Right cardiac atrium (tissue), 5 donors: Measurements from ENCODE around the gene GUCA2A. TPM values are rescaled to one million over a fixed set of nuclear protein-coding genes. Genes with fewer than 3 reads are reported as not detected.
A peak's percentile ranks its signal among the peaks of the same experiment; 100 is the strongest.

Source experiments
- ATAC-seq, 2 donors: fragments of 200-7000 bp; cut with Tn5 transposase; one replicate each; pipeline versions ENCODE4 v1.8.0 to v1.9.1; 2020; ENCODE audit warnings: moderate library complexity in 2 of 2, mild to moderate bottlenecking in 1 of 2
- DNase-seq, 3 donors: peaks; one replicate each; pipeline ENCODE4 v3.0.0-alpha.2; 2020
- H3K27ac ChIP-seq: one replicate; pipeline ENCODE4 v1.5.1; 2013; ENCODE audit warnings: mild to moderate bottlenecking, low read length, control low read depth, moderate library complexity
- H3K27me3 ChIP-seq: one replicate; pipeline ENCODE4 v1.6.1; 2013; ENCODE audit not compliant: control insufficient read depth, insufficient read depth
- H3K4me1 ChIP-seq: one replicate; pipeline ENCODE4 v1.6.1; 2013; ENCODE audit warnings: low read length; ENCODE audit not compliant: control insufficient read depth, insufficient read depth
- H3K4me3 ChIP-seq: one replicate; pipeline ENCODE4 v1.5.1; 2013; ENCODE audit warnings: low read length, control low read depth
- H3K9me3 ChIP-seq: one replicate; pipeline ENCODE4 v1.6.1; 2013; ENCODE audit warnings: low read length; ENCODE audit not compliant: control insufficient read depth
- WGBS: extraction: QIAGEN DNeasy Blood & Tissue Kit; methylation state at CpG from one replicate; pipeline ENCODE4 v1.1.7; 2013; 5-methylcytosine and 5-hydroxymethylcytosine counted together
- intact Hi-C, 4 donors: fragments of 100-400 bp; cut with DNase I; formaldehyde crosslinking; loops; one replicate each; pipeline versions ENCODE4 v1.11.0 to v1.14.0; 2022 to 2023
- polyA plus RNA-seq: library from polyadenylated mRNA; stranded (reverse); fragments of 200-250 nt; gene quantifications from one replicate; pipeline ENCODE4 v1.2.3, GENCODE V29; 2013
- total RNA-seq, 4 donors: library from RNA; stranded (reverse); fragmentation: NEBNext Ultra II Directional; extraction: Animal tissue kit (Norgen Biotek cat#: 25700); gene quantifications; one replicate each; pipeline ENCODE4 v1.2.1, GENCODE V29; 2021
- donor health status: healthy with polysubstance abuse.
- donor health status: DM: no; HTN: yes; CAD: no.
- donor health status: DM: no; HTN: no; CAD: no.
- donor health status: DM: no; HTN: yes; CAD: no; lungs with severe emphysema.
- donor health status: DM: yes; HTN: yes; CAD: no.

GUCA2A gene
- total and polyA plus RNA-seq, 5 donors = not detected

DNA sequence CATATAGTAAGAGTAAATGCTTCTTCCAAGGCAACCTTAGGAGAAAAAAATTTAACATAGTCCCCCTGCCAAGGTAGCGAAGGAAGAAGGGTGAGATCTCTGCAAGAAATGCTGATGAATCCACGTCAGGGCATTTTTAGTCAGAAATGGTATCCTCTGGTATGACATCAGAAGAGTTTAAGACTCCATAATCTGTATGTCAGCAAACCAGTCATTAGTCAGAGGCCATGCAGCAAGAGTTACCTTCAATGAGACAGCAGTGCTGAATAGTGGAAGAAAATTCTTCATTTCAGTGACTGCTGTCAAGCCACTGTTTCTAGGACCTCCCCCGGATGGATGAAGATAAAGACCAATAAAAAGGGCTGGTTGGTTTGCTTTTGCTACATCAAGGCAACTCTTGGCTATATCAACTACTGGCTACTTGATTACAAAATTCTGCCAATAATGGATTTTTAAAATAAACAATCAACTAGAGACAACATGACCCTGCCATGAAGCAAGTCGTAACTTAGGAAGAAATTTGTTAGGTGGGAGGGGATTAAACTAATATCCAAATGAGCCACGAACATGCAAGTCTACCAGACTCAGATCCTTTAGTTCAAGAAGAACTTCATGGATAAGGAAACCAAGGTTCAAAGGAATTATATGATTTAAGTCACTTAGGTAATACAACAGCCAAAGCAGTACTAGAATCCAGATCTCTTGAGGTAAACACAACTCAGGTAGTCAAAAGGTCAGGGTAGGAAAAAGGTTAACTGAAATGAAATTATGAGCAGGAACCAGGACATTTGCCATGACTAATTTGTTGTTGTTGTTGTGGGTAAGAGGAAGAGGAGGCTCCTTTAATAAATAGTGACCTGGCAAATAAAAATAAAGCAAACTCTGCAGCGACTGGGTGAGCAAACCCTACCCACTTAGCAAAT is 25.6 kb upstream of the GUCA2A start:
- intact Hi-C loops = no loop called here

DNA sequence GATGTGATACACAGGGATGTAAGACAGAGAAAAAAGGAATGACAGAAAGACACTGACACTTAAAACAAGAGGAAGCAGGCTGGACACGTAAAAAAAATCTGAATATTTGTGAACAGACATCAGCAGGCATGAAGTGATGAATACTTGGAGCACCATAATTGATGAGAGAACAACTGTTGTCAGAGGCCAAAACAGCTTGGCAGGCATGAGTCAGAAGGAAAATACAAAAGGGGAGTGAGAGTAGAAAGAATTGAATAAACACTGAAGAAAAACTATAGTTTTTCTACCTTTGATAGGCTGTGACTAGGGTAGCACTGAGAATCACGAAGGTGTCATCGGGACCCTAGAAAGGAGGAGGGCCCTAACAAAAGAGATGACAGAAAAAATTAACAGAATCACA is 21.6 kb upstream of the GUCA2A start:
- intact Hi-C loops = no loop called here
- no peak overlapping the region for H3K27ac ChIP-seq
- ATAC-seq = no peak
- no peaks in the 10 kb centered on the region for H3K4me1 ChIP-seq
- DNase-seq = no peak
- no peaks in the 10 kb centered on the region for H3K9me3 ChIP-seq
- no peak overlapping the region for H3K4me3 ChIP-seq
- no peaks in the 10 kb centered on the region for H3K27me3 ChIP-seq
- WGBS = 71% methylated on average over 3 of the region's 3 CpGs

More for the DNA sequence above, 25.6 kb upstream of the GUCA2A start:
- no peak for ATAC-seq
- H3K27ac ChIP-seq = no peak overlapping the region
- H3K4me3 ChIP-seq = no peak overlapping the region
- H3K27me3 ChIP-seq = no peaks in the 10 kb centered on the region
- no peaks in the 10 kb centered on the region for H3K4me1 ChIP-seq
- no peaks in the 10 kb centered on the region for H3K9me3 ChIP-seq
- WGBS = 88% methylated on average over 6 of the region's 6 CpGs
- no peak for DNase-seq

DNA sequence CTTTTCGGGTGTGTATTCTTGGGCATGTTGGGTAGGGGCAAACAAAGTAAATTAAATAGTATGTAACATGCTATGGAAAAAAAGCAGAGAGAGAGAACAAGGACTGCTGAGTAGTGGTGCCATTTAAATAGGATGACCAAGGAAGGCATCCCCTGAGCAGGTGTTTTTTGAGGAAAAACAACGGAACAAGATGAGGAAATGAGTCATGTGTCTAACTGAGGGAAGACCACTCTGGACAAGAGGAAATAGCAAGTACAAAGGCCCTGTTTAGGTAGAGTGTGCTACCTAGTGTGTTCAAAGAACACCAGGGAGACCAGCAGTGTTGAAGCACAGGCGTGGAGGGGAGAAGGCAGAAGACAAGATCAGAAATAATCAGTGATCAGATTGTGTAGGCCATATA is 20.1 kb upstream of the GUCA2A start:
- Histone ChIP-seq H3K27me3 (no peaks in the 10 kb centered on the region), H3K4me3 (no peak overlapping the region), H3K4me1 (peaks cover 4% of the 10 kb centered on the region), H3K27ac (no peak overlapping the region), H3K9me3 (no peaks in the 10 kb centered on the region)
- intact Hi-C loops = no loop called here
- no peak for DNase-seq
- no peak for ATAC-seq
- 89% methylated on average over 3 of the region's 3 CpGs for WGBS

DNA sequence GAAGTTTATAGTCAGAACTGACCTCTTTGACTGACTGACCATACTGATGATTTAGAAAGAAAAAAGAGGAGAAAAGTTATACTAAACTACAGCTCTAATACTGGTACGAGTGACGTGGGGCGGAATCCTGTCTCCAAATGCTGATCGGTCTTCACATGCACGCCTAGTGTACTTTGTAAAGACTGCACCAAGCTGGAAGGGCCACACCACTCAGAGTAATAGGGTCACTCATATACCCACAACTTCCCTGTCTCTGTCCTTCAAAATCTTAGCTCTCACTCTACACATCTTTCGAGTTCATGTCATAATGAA is 19.4 kb upstream of the GUCA2A start:
- DNase-seq (no peak), ATAC-seq (no peak)
- WGBS = 93% methylated on average over 6 of the region's 6 CpGs
- intact Hi-C loops = no loop called here
- Histone ChIP-seq H3K4me1 (peaks cover 5% of the 10 kb centered on the region), H3K27ac (no peak overlapping the region), H3K4me3 (no peak overlapping the region), H3K9me3 (no peaks in the 10 kb centered on the region), H3K27me3 (no peaks in the 10 kb centered on the region)

DNA sequence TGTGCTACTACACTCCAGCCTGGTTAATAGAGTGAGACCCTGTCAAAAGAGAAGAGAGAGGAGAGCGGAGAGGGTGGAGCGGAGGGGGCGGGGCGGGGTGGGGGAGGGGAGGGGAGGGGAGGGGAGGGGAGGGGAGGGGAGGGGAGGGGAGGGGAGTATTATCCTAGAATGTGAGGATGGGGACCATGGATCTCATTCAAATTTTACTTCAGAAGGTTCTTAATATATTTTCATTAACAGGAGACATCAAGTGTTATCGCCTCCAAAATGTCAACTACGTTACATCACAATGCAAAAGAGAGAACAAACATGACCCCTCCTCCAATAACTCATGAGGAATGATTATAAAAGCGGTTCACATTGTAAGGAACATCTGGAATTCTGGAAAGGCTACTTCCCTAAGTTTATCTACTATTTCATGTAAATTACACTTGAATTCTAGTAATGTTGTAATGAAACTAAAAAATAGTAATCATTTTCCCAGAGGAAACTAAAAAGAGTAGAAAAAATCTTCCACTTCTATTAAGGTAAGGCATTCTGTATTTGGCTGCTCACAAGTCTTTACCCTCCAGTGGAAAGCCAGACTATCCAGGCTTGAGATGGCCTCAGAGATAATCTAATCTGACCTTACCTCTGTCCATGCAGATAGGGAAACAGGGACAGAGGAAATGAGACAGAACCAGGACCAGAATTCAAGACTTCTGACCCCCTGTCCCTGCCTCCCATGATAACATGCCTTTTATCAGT is 18.8 kb upstream of the GUCA2A start:
- Histone ChIP-seq H3K9me3 (no peaks in the 10 kb centered on the region), H3K27ac (no peak overlapping the region), H3K4me1 (peaks cover 5% of the 10 kb centered on the region), H3K4me3 (no peak overlapping the region), H3K27me3 (no peaks in the 10 kb centered on the region)
- no peak for ATAC-seq
- WGBS = 84% methylated on average over 3 of the region's 7 CpGs
- no peak for DNase-seq
- intact Hi-C loops = no loop called here

DNA sequence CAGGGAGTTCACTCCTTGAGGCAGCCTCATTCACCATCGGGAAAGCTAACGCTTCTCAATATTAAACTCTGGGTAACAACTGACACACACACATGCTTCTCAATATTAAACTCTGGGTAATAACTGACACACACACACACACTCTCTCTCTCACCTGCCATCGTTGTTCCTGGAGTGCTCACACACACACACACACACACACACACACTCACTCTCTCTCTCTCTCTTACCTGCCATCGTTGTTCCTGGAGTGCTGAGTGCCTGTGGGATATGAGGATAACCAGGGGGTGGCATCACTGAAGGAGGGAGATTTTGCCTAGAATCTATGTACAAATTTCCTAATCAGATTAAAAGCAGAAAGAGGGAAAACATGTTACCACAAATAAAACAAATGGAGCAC is 17.1 kb upstream of the GUCA2A start:
- ATAC-seq (no peak), DNase-seq (no peak)
- Histone ChIP-seq H3K27me3 (no peaks in the 10 kb centered on the region), H3K9me3 (no peaks in the 10 kb centered on the region), H3K4me1 (peaks cover 5% of the 10 kb centered on the region), H3K27ac (no peak overlapping the region), H3K4me3 (no peak overlapping the region)
- WGBS = 87% methylated on average over 4 of the region's 4 CpGs
- intact Hi-C loops = no loop called here

DNA sequence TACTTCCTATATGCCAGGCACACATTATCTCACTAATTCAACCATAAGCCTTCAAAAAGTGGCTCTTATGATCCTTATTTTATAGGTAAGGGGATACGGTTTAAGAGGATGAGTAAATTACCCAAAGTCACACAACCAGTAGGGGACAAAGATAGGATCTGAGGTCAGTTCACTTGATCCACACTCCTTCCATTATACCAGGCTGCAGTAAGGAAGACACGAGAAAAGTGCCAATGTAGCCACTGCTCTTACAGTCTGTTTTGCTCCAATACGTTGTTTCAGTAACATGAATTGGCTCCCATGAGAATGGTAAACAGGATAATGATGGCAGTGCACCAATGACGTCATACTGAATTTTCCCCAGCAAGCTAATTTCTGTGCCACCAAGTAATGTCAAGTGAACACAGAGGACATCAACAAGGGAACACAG is 15.4 kb upstream of the GUCA2A start:
- H3K4me1 ChIP-seq = peaks cover 5% of the 10 kb centered on the region
- H3K4me3 ChIP-seq = no peak overlapping the region
- WGBS = 69% methylated on average over 4 of the region's 4 CpGs
- no peaks in the 10 kb centered on the region for H3K9me3 ChIP-seq
- intact Hi-C loops = loop anchor here in 3 of 4 donors (10.0 kb wide), 2 partner anchors 155 to 605 kb away; partner anchors contain the start of gene FOXJ3 (in 2 of the 3)
- no peaks in the 10 kb centered on the region for H3K27me3 ChIP-seq
- no peak for ATAC-seq
- DNase-seq = no peak
- H3K27ac ChIP-seq = no peak overlapping the region

DNA sequence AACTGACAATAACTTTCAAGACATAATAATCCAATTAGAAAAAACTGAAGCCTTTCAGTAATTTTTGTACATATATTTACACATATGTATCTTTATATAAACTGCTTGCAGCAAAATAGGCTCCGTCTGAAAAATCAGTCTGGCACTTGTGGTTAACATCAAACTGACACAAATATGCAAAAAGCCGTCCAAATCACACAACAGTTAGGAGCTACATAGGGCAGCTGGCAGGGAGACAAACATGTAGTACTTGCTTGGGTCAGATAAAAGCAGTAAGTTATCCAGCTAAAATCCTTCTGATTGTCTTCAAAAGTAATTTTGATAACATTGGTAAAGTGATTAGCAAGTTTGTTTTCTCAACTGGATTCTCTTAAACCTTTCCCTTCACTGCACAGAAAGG is 14.7 kb upstream of the GUCA2A start:
- Histone ChIP-seq H3K27ac (no peak overlapping the region), H3K9me3 (no peaks in the 10 kb centered on the region), H3K27me3 (no peaks in the 10 kb centered on the region), H3K4me1 (peaks cover 5% of the 10 kb centered on the region), H3K4me3 (no peak overlapping the region)
- ATAC-seq (no peak), DNase-seq (no peak)
- intact Hi-C loops = loop anchor here in 3 of 4 donors (10.0 kb wide), 2 partner anchors 156 to 604 kb away; partner anchors contain the start of gene FOXJ3 (in 2 of the 3)
- 19% methylated on average over 2 of the region's 2 CpGs for WGBS

DNA sequence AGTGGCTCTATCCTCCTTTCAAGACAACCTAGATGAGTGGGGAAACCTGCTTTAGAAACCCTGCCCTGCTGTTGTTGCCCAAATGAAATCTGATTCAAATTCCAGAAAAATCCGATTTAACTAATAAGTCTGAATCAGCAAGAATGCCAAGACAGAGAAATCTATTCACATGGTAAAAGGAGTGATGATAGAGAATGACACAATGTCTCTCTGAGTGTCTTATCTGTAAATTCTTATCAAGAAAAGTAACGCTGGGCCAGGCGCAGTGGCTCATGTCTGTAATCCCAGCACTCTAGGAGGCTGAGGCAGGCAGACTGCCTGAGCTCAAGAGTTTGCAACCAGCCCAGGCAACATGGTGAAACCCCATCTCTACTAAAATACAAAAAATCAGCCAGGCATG is 13.7 kb upstream of the GUCA2A start:
- intact Hi-C loops = loop anchor here in 3 of 4 donors (10.0 kb wide), 2 partner anchors 157 to 603 kb away; partner anchors contain the start of gene FOXJ3 (in 2 of the 3)

DNA sequence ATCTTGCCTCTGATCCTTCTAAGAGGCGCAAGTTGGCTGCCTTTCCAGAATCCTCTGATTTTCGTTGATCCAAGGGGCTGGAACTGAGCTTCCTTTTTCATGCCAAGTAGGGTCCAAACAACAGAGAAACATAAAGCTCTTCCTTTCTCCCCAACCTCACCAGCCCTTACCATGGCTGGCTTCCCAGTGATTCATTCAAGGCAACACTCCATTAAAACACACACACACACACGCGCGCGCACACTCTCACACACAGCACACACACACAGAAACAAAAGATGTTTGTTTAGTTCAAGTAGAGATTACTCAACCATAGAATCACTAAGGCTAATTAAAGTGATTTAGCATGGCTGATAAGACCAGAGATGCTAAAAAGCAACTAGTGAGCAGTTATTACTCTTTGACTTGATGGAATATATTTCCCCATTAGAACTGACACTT is 13.0 kb upstream of the GUCA2A start:
- intact Hi-C loops = loop anchor here in 3 of 4 donors (10.0 kb wide), 2 partner anchors 157 to 603 kb away; partner anchors contain the start of gene FOXJ3 (in 2 of the 3)
- no peak overlapping the region for H3K4me3 ChIP-seq
- ATAC-seq (peak; percentile 23 to 54), DNase-seq (peak; percentile 67 to 87 (median 79))
- no peaks in the 10 kb centered on the region for H3K27me3 ChIP-seq
- no peak overlapping the region for H3K27ac ChIP-seq
- H3K4me1 ChIP-seq = peaks cover 10% of the 10 kb centered on the region
- 53% methylated on average over 6 of the region's 6 CpGs for WGBS
- H3K9me3 ChIP-seq = no peaks in the 10 kb centered on the region

More for the DNA sequence above, 13.7 kb upstream of the GUCA2A start:
- Histone ChIP-seq H3K4me1 (peaks cover 5% of the 10 kb centered on the region), H3K27me3 (no peaks in the 10 kb centered on the region), H3K27ac (no peak overlapping the region), H3K9me3 (no peaks in the 10 kb centered on the region), H3K4me3 (no peak overlapping the region)
- peak; percentile 45 to 53 for ATAC-seq
- DNase-seq = peak in 2 of 3 donors; percentile 43 to 81
- 37% methylated on average over 3 of the region's 3 CpGs for WGBS
